CD4-positive, alpha-beta memory T cell (primary cell): ENCODE measurements around the gene KIF26A. TPM values are rescaled to one million over a fixed set of nuclear protein-coding genes. Genes with fewer than 3 reads are reported as not detected.

Source experiments
- CTCF ChIA-PET: fragments of 350-600 bp; sonication (Branson Sonifier 250); formaldehyde crosslinking; loops from one replicate; lab custom pipeline; 2021; ENCODE audit warnings: inconsistent platforms; ENCODE audit not compliant: partially characterized antibody; lab: Charles Lee
- POLR2A ChIA-PET: fragments of 350-600 bp; sonication (Branson Sonifier 250); formaldehyde crosslinking; loops from one replicate; lab custom pipeline; 2021; ENCODE audit not compliant: partially characterized antibody; lab: Charles Lee
- DNase-seq, 5 donors: peaks; one replicate each; pipeline versions ENCODE4 v3.0.0 to v3.0.0-alpha.2; 2020 to 2022; ENCODE audit warnings: mixed read lengths in 1 of 5
- H3K27ac ChIP-seq: one replicate; pipeline ENCODE4 v1.7.0; 2013; ENCODE audit warnings: low read depth, low read length
- H3K27me3 ChIP-seq: 2 replicates; pipeline ENCODE4 v1.7.0; 2013; ENCODE audit warnings: mild to moderate bottlenecking, low read length, moderate library complexity; ENCODE audit not compliant: insufficient read depth
- H3K36me3 ChIP-seq: 2 replicates; pipeline ENCODE4 v1.7.0; 2013; ENCODE audit warnings: mild to moderate bottlenecking, low read length, moderate library complexity; ENCODE audit not compliant: insufficient read depth
- H3K4me1 ChIP-seq: 2 replicates; pipeline ENCODE4 v1.7.0; 2013; ENCODE audit warnings: mild to moderate bottlenecking, low read length, moderate library complexity; ENCODE audit not compliant: insufficient read depth
- H3K4me3 ChIP-seq, 2 donors: one replicate each; pipeline ENCODE4 v1.7.0; 2013; ENCODE audit warnings: low read length in 2 of 2, mild to moderate bottlenecking in 1 of 2
- H3K9me3 ChIP-seq, 2 donors: one replicate each; pipeline ENCODE4 v1.7.0; 2013; ENCODE audit warnings: low read length in 2 of 2, control low read depth in 1 of 2; ENCODE audit not compliant: control insufficient read depth in 1 of 2
- H3K27ac Mint-ChIP-seq, 7 donors: one replicate each; pipeline ENCODE4 v1.8.0; 2020 to 2021; ENCODE audit warnings: mixed read lengths in 7 of 7, mild to moderate bottlenecking in 6 of 7, inconsistent platforms in 3 of 7, moderate library complexity in 3 of 7
- H3K27me3 Mint-ChIP-seq, 2 donors: one replicate each; pipeline ENCODE4 v1.8.0; 2020 to 2021; ENCODE audit warnings: mixed read lengths in 2 of 2
- H3K36me3 Mint-ChIP-seq, 2 donors: one replicate each; pipeline ENCODE4 v1.8.0; 2020 to 2021; ENCODE audit warnings: mixed read lengths in 2 of 2, inconsistent platforms in 1 of 2, mild to moderate bottlenecking in 1 of 2
- H3K4me1 Mint-ChIP-seq, 4 donors: one replicate each; pipeline ENCODE4 v1.8.0; 2020 to 2021; ENCODE audit warnings: mixed read lengths in 4 of 4, mild to moderate bottlenecking in 1 of 4
- H3K4me3 Mint-ChIP-seq, 8 donors: one replicate each; pipeline ENCODE4 v1.8.0; 2020 to 2021; ENCODE audit warnings: mixed read lengths in 8 of 8, mild to moderate bottlenecking in 7 of 8, moderate library complexity in 6 of 8, inconsistent platforms in 3 of 8
- H3K9me3 Mint-ChIP-seq, 8 donors: one replicate each; pipeline ENCODE4 v1.8.0; 2020 to 2021; ENCODE audit warnings: mixed read lengths in 8 of 8, mild to moderate bottlenecking in 5 of 8, inconsistent platforms in 3 of 8, moderate library complexity in 1 of 8
- intact Hi-C: fragments of 100-400 bp; cut with micrococcal nuclease; formaldehyde crosslinking; loops from one replicate; pipeline ENCODE4 v1.15.1; 2023
- polyA plus RNA-seq, 2 donors: library from polyadenylated mRNA; unstranded; fragments of 300-500 nt; fragmentation: Illumina TruSeq; gene quantifications; one replicate each; pipeline ENCODE4 v1.2.3, GENCODE V29; 2021
- total RNA-seq, 2 experiments: library from RNA; stranded (reverse); gene quantifications; one replicate each; pipeline ENCODE4 v1.2.3, GENCODE V29; 2021

KIF26A gene
- total and polyA plus RNA-seq, 4 experiments from 2014 or later = 0.05 to 0.23 (median 0.22) TPM; not detected in 1

DNA sequence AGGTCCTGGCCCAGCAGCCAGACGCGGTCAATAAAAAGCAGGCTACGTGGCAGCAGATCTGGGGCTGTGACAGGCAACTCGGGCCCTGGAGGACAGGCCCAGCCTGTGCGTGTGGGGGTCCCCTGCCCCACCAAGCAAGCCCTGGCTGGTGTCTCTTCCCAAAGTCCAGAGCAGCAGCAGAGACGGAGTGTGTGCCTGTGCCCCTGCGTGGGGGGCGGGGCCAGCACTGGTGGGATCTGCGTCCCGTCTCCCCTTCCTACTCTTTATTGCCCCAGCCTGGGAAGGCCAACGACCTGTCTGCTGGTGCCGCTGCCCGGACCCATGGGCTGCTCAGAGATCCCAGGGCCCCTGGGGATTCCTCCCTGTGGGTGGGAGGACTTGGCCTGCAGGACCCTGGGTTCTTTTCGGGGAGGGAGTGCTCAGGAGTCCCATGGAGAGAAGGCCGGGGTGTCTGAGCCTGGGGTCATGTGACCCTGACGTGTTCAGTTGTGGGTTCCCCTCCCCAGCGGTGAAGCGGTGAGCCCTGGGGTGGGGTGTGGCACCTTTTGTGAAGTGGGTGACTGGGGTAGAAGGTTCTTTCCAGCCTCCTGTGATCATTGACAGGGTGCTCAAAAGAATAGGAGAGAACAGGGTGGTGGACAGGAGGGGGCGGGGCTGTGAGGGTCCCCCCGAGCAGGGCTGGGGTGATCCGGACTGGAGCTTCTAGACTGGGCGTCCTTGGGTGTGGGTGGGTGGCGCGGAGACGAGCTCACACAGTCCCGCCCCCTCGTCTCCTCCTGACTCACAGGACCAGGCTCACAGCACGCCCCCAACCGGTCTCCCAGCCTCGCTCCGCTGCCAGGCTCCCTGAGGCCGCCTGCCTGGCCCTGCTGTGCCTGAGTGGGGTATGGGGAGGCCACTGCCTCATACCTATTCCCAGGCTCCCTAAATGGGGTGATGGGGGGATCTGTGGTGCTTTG is 30.5 kb upstream of the KIF26A start:
- H3K36me3 ChIP-seq = no peaks in the 10 kb centered on the region
- CTCF ChIA-PET = no interaction called here
- POLR2A ChIA-PET = no interaction called here
- no peak overlapping the region for H3K27ac ChIP-seq
- H3K4me3 ChIP-seq = no peak overlapping the region
- Mint-ChIP-seq H3K27me3 (no peaks in the 10 kb centered on the region), H3K4me3 (no peak overlapping the region), H3K27ac (no peak overlapping the region), H3K4me1 (no peaks in the 10 kb centered on the region), H3K9me3 (no peaks in the 10 kb centered on the region), H3K36me3 (no peaks in the 10 kb centered on the region)
- H3K4me1 ChIP-seq = no peaks in the 10 kb centered on the region
- H3K9me3 ChIP-seq = no peaks in the 10 kb centered on the region
- H3K27me3 ChIP-seq = no peaks in the 10 kb centered on the region
- DNase-seq = no peak
- intact Hi-C loops = no loop called here

DNA sequence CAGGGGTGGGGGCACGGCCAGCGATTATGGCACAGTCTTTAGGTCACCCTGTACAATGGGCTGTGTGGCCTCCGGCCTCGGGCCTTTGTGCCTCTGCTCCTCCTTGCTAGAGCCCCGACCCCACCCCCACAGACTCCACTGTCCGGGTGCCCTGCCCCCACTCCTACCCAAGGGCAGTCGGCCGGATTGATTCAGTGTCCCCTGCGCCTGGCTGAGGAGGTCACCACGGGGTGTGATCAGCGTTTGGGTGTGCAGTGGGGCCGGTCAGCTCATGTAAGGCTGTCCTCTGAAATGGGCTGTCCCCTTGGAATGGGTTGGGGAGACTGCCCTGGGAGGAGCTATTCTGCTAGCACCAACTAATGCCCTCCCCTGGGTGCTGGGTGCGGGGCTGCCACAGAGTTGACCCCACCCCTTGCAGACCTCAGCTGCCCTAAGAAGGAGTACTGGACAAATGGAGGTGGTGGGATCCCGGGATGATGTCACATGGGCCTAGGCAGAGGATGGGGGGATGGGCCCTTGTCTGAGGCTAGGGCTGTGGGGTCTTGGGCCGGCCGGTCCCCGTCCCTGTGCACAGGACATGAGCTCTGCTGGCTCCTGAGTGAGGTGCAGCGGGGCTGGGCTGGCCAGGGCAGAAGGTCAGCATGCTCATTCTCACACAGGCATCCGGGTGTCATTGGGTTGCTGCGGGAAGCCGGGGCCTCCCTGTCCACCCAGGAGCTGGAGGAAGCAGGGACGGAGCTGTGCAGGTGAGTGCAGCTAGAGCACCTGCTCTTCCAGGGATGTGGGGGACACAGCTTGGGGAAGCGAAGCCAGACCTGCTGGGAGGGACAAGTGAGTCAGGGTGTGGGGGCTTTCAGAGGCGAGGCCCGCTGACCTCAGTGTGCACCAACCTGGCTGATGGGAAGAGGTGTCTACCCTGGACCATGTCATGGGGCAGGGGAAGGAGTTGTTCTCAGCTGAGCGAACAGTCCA is 29.5 kb upstream of the KIF26A start:
- Mint-ChIP-seq H3K27me3 (no peaks in the 10 kb centered on the region), H3K9me3 (no peaks in the 10 kb centered on the region), H3K27ac (no peak overlapping the region), H3K36me3 (no peaks in the 10 kb centered on the region), H3K4me3 (no peak overlapping the region), H3K4me1 (no peaks in the 10 kb centered on the region)
- no peak overlapping the region for H3K4me3 ChIP-seq
- H3K27me3 ChIP-seq = no peaks in the 10 kb centered on the region
- intact Hi-C loops = no loop called here
- no peak overlapping the region for H3K27ac ChIP-seq
- no peaks in the 10 kb centered on the region for H3K36me3 ChIP-seq
- ChIA-PET POLR2A (no interaction called here), CTCF (no interaction called here)
- H3K9me3 ChIP-seq = no peaks in the 10 kb centered on the region
- no peak for DNase-seq
- H3K4me1 ChIP-seq = no peaks in the 10 kb centered on the region

DNA sequence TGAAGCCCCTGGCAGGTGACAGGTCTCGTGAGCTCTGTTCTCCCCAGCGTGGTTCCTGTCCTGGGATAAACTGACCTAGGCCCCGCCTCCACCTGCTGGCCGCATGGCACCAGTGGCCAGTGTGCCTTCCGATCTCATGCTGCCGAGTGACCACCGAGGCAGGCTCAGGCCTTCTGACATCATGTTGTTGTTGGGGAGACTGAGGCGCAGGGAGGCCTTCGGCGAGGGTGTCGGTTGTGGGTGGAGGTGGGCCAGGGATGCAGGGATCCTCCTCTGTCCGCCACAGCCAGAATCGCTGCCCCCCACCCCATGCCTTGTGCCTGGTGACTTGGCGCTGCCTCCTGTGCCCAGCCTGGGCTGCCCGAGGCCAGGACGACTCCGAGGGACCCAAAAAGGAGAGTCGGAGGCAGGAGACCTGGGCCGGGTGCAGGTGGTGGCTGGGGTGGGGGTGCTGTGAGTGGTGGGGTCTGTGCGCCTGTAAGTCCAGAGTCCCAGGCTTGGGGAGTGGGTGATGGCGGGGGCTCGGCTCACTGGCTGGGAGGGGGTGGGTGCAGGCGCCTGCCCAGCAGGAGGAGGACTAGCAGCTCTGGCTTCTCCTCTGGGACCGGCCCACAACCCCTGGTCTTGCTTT is 28.5 kb upstream of the KIF26A start:
- Histone ChIP-seq H3K9me3 (no peaks in the 10 kb centered on the region), H3K27ac (no peak overlapping the region), H3K4me1 (no peaks in the 10 kb centered on the region), H3K4me3 (no peak overlapping the region), H3K36me3 (no peaks in the 10 kb centered on the region), H3K27me3 (no peaks in the 10 kb centered on the region)
- Mint-ChIP-seq H3K9me3 (no peaks in the 10 kb centered on the region), H3K4me1 (no peaks in the 10 kb centered on the region), H3K4me3 (no peak overlapping the region), H3K27me3 (peaks cover 0 to under 1% of the 10 kb centered on the region in 2 donors), H3K27ac (no peak overlapping the region), H3K36me3 (no peaks in the 10 kb centered on the region)
- intact Hi-C loops = no loop called here
- no peak for DNase-seq
- ChIA-PET CTCF (no interaction called here), POLR2A (no interaction called here)

DNA sequence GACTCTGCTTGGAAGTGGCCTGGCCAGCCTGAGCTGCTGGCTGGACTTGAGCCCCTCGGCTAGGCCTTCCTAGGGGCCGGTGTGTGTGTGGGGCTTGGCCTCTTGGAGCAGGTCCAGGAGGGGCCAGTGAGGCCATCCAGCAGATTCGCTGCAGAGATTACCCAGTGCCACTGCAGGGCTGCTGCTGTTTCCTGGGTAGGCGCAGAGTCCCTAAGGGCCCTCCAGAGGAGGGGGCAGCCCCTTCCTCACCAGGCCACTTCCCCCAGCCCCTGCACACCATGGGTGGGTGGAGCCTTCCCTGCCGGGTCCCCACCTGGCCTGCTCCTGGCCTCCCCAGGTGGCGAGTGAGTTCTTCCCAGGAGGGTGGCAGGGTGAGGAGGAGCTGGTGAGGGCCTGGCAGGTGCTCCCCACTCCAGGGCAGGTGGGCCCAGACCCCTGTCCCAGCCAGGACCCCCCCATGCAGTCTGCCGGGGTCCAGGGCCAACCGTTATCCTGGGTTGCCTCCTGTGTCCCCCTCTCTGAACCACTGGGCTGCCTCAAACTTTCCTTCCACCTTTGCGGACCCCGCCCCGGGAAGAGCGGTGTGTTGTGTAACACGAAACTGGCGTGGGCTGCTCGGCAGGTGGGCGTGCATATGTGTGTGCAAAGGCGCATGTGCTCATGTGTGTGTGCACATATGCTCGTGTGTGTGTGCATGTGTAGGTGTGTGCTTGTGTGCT is 27.7 kb upstream of the KIF26A start:
- Mint-ChIP-seq H3K4me1 (no peaks in the 10 kb centered on the region), H3K27me3 (peaks cover 2 to 5% of the 10 kb centered on the region in 2 donors), H3K36me3 (no peaks in the 10 kb centered on the region), H3K9me3 (peaks cover 0 to 2% (median 0%) of the 10 kb centered on the region in 8 donors), H3K4me3 (no peak overlapping the region), H3K27ac (no peak overlapping the region)
- ChIA-PET POLR2A (no interaction called here), CTCF (no interaction called here)
- Histone ChIP-seq H3K4me1 (no peaks in the 10 kb centered on the region), H3K4me3 (no peak overlapping the region), H3K27ac (no peak overlapping the region), H3K9me3 (no peaks in the 10 kb centered on the region), H3K27me3 (no peaks in the 10 kb centered on the region), H3K36me3 (no peaks in the 10 kb centered on the region)
- intact Hi-C loops = no loop called here
- DNase-seq = no peak

DNA sequence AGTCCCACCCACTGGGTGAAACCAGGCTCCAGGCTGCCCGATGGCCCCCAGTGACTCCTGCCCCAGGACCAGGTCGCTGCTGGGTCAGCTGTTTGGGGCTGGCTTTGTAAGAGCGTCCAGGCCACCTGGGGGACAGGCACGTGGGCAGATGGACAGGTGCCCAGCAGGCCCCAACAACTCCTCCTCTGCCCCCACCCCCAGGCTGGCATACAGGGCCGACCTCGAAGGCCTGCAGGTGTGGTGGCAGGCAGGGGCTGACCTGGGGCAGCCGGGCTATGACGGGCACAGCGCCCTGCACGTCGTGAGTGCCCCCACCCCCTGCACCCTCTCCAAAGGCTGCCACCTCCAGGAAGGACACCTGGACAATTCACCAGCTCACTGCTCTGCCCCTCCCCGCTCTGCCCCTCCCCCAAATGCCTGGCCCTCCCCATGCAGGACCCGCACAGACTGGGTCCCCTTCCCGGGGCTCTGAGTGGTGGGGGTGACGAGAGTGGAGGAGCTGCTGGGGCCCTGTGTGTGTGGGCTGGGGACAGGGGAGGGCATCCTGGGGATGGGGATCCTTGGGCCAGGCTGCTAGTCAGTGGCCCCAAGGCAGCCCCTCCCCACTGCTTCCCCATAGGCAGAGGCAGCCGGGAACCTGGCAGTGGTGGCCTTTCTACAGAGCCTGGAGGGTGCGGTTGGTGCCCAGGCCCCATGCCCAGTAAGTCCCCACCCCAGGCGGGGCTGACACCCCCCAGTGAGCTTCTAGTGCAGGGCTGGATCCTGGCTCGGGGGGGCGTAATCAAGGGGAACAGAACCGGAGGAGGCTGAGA is 26.9 kb upstream of the KIF26A start:
- H3K4me3 ChIP-seq = no peak overlapping the region
- DNase-seq = no peak
- ChIA-PET POLR2A (no interaction called here), CTCF (no interaction called here)
- no peak overlapping the region for H3K27ac Mint-ChIP-seq
- no peaks in the 10 kb centered on the region for H3K4me1 Mint-ChIP-seq
- no peak overlapping the region for H3K4me3 Mint-ChIP-seq
- no peak overlapping the region for H3K27ac ChIP-seq
- no peaks in the 10 kb centered on the region for H3K27me3 ChIP-seq
- no peaks in the 10 kb centered on the region for H3K36me3 Mint-ChIP-seq
- H3K9me3 ChIP-seq = no peaks in the 10 kb centered on the region
- H3K27me3 Mint-ChIP-seq = peaks cover 4 to 10% of the 10 kb centered on the region in 2 donors
- intact Hi-C loops = no loop called here
- peaks cover 0 to 2% (median 0%) of the 10 kb centered on the region in 8 donors for H3K9me3 Mint-ChIP-seq
- H3K36me3 ChIP-seq = no peaks in the 10 kb centered on the region
- no peaks in the 10 kb centered on the region for H3K4me1 ChIP-seq

GRCh38 chr14:104112113-104112505 is 26.3 kb upstream of the KIF26A start:
- H3K4me1 Mint-ChIP-seq = no peaks in the 10 kb centered on the region
- H3K36me3 Mint-ChIP-seq = no peaks in the 10 kb centered on the region
- peaks cover 0 to 2% (median 0%) of the 10 kb centered on the region in 8 donors for H3K9me3 Mint-ChIP-seq
- peaks cover 4 to 10% of the 10 kb centered on the region in 2 donors for H3K27me3 Mint-ChIP-seq
- Histone ChIP-seq H3K36me3 (no peaks in the 10 kb centered on the region), H3K4me3 (no peak overlapping the region), H3K9me3 (no peaks in the 10 kb centered on the region), H3K4me1 (no peaks in the 10 kb centered on the region), H3K27ac (no peak overlapping the region), H3K27me3 (no peaks in the 10 kb centered on the region)
- no peak overlapping the region for H3K4me3 Mint-ChIP-seq
- intact Hi-C loops = no loop called here
- ChIA-PET CTCF (no interaction called here), POLR2A (no interaction called here)
- DNase-seq = no peak
- no peak overlapping the region for H3K27ac Mint-ChIP-seq
